Large intestine (tissue), 3 donors: ENCODE results near the gene KCNIP2. TPM values are rescaled to one million over a fixed set of nuclear protein-coding genes. Genes with fewer than 3 reads are reported as not detected.
A peak's percentile ranks its signal among the peaks of the same experiment; 100 is the strongest.

ENCODE experiments used
- DNase-seq, 2 donors: peaks; one replicate each; pipeline versions ENCODE4 v3.0.0 to v3.0.0-alpha.2; 2013
- H3K27ac ChIP-seq: one replicate; pipeline ENCODE4 v1.5.1; 2013; ENCODE audit warnings: low read length
- H3K27me3 ChIP-seq: 2 replicates; pipeline ENCODE4 v1.6.1; 2013; ENCODE audit warnings: low read length; ENCODE audit not compliant: control insufficient read depth, insufficient read depth
- H3K36me3 ChIP-seq: 2 replicates; pipeline ENCODE4 v1.6.1; 2013; ENCODE audit warnings: low read length; ENCODE audit not compliant: control insufficient read depth, insufficient read depth
- H3K4me1 ChIP-seq: one replicate; pipeline ENCODE4 v1.6.1; 2013; ENCODE audit warnings: low read length; ENCODE audit not compliant: control insufficient read depth, insufficient read depth
- H3K4me3 ChIP-seq: one replicate; pipeline ENCODE4 v1.5.1; 2013; ENCODE audit warnings: low read length
- H3K9me3 ChIP-seq: one replicate; pipeline ENCODE4 v1.6.1; 2013; ENCODE audit warnings: mild to moderate bottlenecking, low read depth, low read length, moderate library complexity; ENCODE audit not compliant: control insufficient read depth
- WGBS: methylation state at CpG from one replicate; pipeline ENCODE4 v1.1.5; 2013; ENCODE audit warnings: low lambda C conversion rate; ENCODE audit not compliant: insufficient coverage; 5-methylcytosine and 5-hydroxymethylcytosine counted together
- polyA plus RNA-seq: library from polyadenylated mRNA; unstranded; fragments of 120-200 nt; gene quantifications from one replicate; pipeline ENCODE4 v1.2.1, GENCODE V29; 2013

The KCNIP2 gene
- polyA plus RNA-seq, 1 donor: 21.2 TPM

DNA sequence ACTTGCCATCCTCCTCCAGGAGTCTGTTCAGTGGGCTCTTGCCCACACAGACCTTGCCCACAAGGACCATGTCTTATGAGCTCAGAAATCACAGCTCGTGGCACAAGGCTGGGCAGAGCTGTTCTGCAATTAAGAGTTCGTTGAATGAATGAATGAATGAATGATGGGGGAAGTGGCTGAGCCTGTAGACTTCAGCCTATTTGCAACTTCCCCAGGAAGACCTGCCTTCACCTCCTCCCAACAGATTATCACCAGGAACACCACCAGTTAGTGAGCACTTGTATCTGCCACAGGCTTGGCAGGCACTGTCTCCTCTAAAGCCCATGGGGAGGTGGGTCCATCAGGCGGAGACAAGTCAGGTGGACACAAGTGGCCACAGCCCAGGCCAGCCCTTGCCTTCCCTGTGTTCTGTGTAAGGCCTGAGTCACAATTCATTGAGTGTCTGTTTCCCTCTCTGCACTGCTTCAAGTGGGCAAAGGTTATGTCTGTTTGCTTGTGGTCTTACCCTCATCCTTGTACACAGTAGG, 65.9 kb downstream of the KCNIP2 start:
- DNase-seq: peak in 1 of 2 donors; percentile 46
- no CpG with 5 or more reads among the region's 3 CpGs for WGBS
- Histone ChIP-seq H3K9me3 (peaks cover 17% of the 10 kb centered on the region), H3K27me3 (peaks cover 71% of the 10 kb centered on the region), H3K4me1 (peaks cover 41% of the 10 kb centered on the region), H3K27ac (no peak overlapping the region), H3K4me3 (no peak overlapping the region), H3K36me3 (no peaks in the 10 kb centered on the region)

- H3K4me1 ChIP-seq: peaks cover 31% of the 10 kb centered on the region
- no peak overlapping the region for H3K4me3 ChIP-seq
- H3K36me3 ChIP-seq: no peaks in the 10 kb centered on the region
- WGBS: no CpG with 5 or more reads among the region's 74 CpGs
- no peak overlapping the region for H3K27ac ChIP-seq
- peaks cover 17% of the 10 kb centered on the region for H3K9me3 ChIP-seq
- DNase-seq: no peak
- peaks cover 85% of the 10 kb centered on the region for H3K27me3 ChIP-seq
Measured at GRCh38 chr10:101776161-101776817, 67.3 kb downstream of the KCNIP2 start.

Other genes with a start within 250 kb of the KCNIP2 start
- gene FBXW4, start 148.6 kb downstream of the KCNIP2 start, polyA plus RNA-seq: 45.7 TPM
- gene FGF8, start 67.7 kb downstream of the KCNIP2 start, polyA plus RNA-seq: not detected
- 45.2 TPM for gene NPM3, start 60.4 kb downstream of the KCNIP2 start, polyA plus RNA-seq
- 129 TPM for gene OGA, start 25.4 kb downstream of the KCNIP2 start, polyA plus RNA-seq
- gene ARMH3, start 212.4 kb upstream of the KCNIP2 start, polyA plus RNA-seq: 19.3 TPM
- gene HPS6, start 221.5 kb upstream of the KCNIP2 start, polyA plus RNA-seq: 17.9 TPM